ENCODE measurements around the gene C16orf54. TPM values are rescaled to one million over a fixed set of nuclear protein-coding genes. Genes with fewer than 3 reads are reported as not detected.

Gene C16orf54
- total and polyA plus RNA-seq, 9 of the 15 experiments (the other 6 are each of a cell fraction or from before 2014, with no cell fraction given), result 0.09 TPM; not detected in 8

GRCh38 chr16:29699324-29700219 lies 46.2 kb downstream of the C16orf54 start (continued):
- TF ChIP-seq, protein P1, sequence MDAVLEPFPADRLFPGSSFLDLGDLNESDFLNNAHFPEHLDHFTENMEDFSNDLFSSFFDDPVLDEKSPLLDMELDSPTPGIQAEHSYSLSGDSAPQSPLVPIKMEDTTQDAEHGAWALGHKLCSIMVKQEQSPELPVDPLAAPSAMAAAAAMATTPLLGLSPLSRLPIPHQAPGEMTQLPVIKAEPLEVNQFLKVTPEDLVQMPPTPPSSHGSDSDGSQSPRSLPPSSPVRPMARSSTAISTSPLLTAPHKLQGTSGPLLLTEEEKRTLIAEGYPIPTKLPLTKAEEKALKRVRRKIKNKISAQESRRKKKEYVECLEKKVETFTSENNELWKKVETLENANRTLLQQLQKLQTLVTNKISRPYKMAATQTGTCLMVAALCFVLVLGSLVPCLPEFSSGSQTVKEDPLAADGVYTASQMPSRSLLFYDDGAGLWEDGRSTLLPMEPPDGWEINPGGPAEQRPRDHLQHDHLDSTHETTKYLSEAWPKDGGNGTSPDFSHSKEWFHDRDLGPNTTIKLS (IDR thresholded peaks at IDR 0.05; ENCODE audit: borderline replicate concordance, low read depth), result no peak
- no peak for TF ChIP-seq CBX2 (IDR thresholded peaks at IDR 0.05; ENCODE audit: insufficient read depth, low read length, poor library complexity, severe bottlenecking)
- no peak for TF ChIP-seq BDP1 (IDR thresholded peaks at IDR 0.05; ENCODE audit: insufficient read depth, insufficient read length)
- TF ChIP-seq SMARCA4 (IDR thresholded peaks at IDR 0.05), result 0 out of 2 replicates have a peak, but pooled peaks have one; percentile 31
- TF ChIP-seq, protein P2, sequence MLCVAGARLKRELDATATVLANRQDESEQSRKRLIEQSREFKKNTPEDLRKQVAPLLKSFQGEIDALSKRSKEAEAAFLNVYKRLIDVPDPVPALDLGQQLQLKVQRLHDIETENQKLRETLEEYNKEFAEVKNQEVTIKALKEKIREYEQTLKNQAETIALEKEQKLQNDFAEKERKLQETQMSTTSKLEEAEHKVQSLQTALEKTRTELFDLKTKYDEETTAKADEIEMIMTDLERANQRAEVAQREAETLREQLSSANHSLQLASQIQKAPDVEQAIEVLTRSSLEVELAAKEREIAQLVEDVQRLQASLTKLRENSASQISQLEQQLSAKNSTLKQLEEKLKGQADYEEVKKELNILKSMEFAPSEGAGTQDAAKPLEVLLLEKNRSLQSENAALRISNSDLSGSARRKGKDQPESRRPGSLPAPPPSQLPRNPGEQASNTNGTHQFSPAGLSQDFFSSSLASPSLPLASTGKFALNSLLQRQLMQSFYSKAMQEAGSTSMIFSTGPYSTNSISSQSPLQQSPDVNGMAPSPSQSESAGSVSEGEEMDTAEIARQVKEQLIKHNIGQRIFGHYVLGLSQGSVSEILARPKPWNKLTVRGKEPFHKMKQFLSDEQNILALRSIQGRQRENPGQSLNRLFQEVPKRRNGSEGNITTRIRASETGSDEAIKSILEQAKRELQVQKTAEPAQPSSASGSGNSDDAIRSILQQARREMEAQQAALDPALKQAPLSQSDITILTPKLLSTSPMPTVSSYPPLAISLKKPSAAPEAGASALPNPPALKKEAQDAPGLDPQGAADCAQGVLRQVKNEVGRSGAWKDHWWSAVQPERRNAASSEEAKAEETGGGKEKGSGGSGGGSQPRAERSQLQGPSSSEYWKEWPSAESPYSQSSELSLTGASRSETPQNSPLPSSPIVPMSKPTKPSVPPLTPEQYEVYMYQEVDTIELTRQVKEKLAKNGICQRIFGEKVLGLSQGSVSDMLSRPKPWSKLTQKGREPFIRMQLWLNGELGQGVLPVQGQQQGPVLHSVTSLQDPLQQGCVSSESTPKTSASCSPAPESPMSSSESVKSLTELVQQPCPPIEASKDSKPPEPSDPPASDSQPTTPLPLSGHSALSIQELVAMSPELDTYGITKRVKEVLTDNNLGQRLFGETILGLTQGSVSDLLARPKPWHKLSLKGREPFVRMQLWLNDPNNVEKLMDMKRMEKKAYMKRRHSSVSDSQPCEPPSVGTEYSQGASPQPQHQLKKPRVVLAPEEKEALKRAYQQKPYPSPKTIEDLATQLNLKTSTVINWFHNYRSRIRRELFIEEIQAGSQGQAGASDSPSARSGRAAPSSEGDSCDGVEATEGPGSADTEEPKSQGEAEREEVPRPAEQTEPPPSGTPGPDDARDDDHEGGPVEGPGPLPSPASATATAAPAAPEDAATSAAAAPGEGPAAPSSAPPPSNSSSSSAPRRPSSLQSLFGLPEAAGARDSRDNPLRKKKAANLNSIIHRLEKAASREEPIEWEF (CRISPR knock-in tag; IDR thresholded peaks at IDR 0.05), result no peak
- no peak for TF ChIP-seq L3MBTL2 (IDR thresholded peaks at IDR 0.05)
- TF ChIP-seq, protein P3, sequence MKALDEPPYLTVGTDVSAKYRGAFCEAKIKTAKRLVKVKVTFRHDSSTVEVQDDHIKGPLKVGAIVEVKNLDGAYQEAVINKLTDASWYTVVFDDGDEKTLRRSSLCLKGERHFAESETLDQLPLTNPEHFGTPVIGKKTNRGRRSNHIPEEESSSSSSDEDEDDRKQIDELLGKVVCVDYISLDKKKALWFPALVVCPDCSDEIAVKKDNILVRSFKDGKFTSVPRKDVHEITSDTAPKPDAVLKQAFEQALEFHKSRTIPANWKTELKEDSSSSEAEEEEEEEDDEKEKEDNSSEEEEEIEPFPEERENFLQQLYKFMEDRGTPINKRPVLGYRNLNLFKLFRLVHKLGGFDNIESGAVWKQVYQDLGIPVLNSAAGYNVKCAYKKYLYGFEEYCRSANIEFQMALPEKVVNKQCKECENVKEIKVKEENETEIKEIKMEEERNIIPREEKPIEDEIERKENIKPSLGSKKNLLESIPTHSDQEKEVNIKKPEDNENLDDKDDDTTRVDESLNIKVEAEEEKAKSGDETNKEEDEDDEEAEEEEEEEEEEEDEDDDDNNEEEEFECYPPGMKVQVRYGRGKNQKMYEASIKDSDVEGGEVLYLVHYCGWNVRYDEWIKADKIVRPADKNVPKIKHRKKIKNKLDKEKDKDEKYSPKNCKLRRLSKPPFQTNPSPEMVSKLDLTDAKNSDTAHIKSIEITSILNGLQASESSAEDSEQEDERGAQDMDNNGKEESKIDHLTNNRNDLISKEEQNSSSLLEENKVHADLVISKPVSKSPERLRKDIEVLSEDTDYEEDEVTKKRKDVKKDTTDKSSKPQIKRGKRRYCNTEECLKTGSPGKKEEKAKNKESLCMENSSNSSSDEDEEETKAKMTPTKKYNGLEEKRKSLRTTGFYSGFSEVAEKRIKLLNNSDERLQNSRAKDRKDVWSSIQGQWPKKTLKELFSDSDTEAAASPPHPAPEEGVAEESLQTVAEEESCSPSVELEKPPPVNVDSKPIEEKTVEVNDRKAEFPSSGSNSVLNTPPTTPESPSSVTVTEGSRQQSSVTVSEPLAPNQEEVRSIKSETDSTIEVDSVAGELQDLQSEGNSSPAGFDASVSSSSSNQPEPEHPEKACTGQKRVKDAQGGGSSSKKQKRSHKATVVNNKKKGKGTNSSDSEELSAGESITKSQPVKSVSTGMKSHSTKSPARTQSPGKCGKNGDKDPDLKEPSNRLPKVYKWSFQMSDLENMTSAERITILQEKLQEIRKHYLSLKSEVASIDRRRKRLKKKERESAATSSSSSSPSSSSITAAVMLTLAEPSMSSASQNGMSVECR (CRISPR knock-in tag; IDR thresholded peaks at IDR 0.05), result no peak
